Activated CD4-positive, alpha-beta T cell treated with anti-CD3 and anti-CD28 coated beads, Interleukin-2, amount 50 U/mL, for 16 hours (primary cell): ENCODE measurements around the gene PITX1.

ENCODE experiments used
- DNase-seq: peaks from one replicate; pipeline ENCODE4 v3.0.0-alpha.2; 2020

Gene PITX1

GRCh38 chr5:135061001-135061400 lies 27.0 kb upstream of the PITX1 start:
- no peak for DNase-seq

GRCh38 chr5:135060021-135060420 lies 26.0 kb upstream of the PITX1 start:
- no peak for DNase-seq

DNA sequence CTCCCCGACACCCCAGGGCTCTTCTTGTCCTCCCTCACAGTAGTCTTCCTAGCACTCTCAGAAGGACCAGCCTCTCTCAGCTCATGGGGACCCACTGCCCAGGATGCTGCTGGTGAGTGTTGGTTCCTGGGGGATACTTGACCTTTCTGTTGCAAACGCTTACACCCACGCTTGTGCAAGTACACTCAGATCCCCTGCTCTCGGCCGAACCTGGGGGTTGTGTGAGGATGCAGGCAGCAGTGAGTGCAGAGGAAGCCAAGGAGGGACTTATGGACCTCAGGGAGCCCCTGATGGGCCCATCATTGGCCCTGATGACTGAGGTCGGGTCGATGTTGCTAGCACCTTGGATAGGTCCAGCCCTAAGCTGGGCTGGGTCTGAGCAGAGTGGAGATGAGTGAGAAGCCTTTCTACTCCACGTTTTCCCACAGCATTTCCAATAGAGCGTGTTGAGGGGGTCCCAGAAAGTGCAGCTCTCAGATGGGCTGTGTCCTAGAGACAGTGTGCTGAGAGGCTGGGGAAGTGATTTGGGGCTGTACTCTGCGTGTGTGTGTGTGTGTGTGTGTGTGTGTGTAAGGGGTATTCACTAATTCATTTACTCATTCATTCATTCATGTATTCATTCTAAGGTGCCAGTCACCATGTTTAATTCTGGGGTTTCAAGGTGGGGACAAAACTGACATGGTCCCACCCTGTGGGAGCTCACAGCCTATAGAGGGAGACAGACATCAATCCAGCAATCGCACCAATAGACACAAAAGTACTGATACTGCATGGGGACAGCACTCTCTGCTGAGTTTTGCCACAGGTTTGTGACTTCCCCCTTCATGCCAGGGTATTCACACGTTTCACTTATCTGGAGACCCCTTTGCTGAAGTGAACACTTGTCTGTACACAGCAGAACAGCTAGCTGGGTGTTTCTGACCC lies 25.2 kb upstream of the PITX1 start:
- no peak for DNase-seq

DNA sequence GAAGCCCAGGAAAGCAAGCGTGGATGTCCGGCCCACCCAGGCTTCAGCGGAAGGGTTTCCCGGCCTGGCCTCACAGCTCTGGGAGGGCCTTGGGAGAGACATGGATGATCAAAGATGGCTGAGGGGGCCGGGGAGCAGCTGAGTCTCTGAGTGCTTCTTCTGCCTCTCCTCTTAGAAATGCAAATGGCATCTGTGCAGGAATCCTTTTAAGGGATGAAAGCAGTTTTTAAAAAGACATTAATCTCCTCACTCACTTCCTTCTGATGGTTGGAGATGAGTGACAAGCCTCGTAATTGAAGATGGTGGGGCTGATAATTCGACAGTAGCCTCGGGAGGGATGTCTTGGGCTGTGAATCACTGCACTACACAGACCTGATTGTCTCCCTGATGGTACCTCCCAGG lies 24.3 kb upstream of the PITX1 start:
- no peak for DNase-seq

DNA sequence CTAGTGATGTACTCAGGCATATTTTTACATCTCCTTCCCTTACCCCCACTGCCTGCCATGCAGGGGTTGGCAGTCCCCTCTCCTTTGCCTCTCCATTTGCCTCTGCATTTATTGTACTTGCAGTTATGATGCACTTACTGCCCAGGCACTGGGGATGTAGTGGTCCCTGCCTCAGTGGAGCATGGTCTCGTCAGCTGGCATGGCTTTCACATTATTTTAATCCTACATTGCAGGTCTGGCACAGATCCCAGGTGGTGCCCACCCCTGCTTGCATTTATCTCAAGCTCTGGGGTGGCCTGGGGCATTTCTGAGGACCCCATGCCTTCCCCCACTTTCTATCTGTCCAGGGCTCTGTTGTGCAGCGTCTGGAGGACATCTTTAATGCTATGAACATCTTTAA lies 23.2 kb upstream of the PITX1 start:
- no peak for DNase-seq

DNA sequence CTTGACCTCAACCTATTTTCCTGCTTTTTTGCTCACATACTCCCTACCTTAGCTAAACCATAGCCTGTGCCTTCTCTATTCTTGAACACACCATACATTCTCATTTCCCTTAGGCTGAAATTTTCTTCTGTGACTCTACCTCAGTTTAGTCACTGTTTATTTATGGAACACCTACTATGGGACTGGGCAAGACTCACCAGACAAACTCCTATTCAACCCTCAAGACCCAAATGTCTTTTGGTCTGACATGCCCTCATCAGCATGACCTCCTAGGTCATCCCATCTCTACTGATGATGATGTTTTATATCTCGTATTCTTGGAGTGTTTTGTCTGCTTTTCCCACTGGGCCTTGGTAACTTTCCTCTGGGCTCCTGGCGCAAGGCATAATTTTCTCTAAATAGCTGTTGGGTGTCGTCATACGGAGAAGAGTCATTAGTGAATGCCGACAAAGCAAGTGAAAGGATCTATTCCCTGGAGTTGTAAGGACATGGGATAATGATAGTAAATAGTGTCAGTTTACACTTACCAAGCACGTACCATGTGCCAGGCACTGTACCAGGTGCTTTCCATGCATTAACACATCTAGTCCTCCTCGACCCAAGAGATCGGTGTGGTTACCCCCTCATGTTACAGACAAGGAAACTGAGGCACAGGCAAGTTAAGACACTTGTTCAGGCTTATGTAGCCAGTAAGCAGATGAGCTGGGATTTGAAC lies 22.4 kb upstream of the PITX1 start:
- no peak for DNase-seq

GRCh38 chr5:135055396-135055795 lies 21.4 kb upstream of the PITX1 start:
- no peak for DNase-seq

DNA sequence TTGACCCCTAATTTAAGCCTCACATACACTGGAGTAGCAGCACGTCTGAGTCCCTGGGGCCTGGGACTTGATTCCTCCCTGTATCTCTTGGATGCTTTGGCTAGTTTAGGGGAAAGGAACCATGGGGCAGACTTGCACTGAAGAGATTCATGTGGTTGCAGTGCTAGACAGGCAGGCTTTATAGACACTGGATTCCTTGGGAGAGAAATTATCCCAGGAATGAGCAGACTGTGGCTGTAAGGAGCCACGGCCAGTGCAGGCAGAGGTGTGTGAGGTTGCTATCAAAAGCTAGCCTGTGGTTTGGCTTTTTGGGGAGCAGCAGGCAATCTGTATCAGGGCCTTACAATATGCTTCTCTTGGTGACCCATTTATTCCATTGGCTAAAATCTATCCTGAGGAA lies 20.5 kb upstream of the PITX1 start:
- no peak for DNase-seq

- DNase-seq, result no peak
Observed at GRCh38 chr5:135053989-135054388, 20.0 kb upstream of the PITX1 start.

- no peak for DNase-seq
Observed at GRCh38 chr5:135053278-135053677, 19.2 kb upstream of the PITX1 start.

GRCh38 chr5:135052511-135053145 lies 18.6 kb upstream of the PITX1 start:
- no peak for DNase-seq

- no peak for DNase-seq
Observed at GRCh38 chr5:135051872-135052271, 17.8 kb upstream of the PITX1 start.

GRCh38 chr5:135051399-135051798 lies 17.4 kb upstream of the PITX1 start:
- no peak for DNase-seq

- no peak for DNase-seq
Observed at GRCh38 chr5:135050244-135050767, 16.3 kb upstream of the PITX1 start.

DNA sequence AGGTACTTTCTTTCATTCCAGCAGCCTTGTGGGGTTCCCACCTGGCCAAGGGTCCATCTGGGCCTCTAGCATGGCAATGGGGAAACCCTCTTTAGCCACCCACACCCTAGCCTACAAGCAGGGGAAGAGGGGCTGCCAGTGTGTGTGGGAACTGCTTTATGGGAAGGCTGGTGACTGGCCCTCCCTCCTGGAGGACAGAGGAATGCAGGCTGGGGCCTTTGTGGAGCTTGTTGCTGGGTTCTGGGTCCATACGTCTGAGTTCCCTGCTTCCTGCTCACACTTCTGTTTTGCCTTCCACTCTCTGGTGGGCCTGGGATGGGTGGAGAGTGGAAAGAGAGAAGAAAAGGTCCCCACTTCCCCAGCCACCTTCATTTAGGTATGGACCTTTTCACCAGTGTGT lies 14.9 kb upstream of the PITX1 start:
- no peak for DNase-seq

DNA sequence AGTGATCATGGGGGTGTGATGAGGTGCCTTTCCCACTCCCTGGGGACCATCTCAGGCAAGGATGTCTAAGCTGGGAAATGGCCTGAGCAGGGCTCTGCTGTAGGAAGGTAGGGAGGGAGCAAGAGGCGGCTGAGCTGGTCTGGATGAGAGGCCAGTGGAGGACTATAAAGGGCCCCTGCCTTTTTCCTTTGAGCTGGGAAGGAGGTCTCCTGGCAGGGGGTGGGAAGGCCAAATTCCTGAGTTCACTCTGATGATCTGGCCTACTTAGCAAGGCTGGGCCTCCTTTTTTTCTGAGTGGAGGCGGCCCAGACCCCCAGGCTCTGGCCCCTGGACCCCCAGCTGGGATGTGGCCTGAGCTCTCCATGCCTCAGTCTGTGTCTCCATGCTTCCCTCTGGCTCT lies 14.3 kb upstream of the PITX1 start:
- DNase-seq, result no peak

GRCh38 chr5:135047347-135047695 lies 13.3 kb upstream of the PITX1 start:
- no peak for DNase-seq

DNA sequence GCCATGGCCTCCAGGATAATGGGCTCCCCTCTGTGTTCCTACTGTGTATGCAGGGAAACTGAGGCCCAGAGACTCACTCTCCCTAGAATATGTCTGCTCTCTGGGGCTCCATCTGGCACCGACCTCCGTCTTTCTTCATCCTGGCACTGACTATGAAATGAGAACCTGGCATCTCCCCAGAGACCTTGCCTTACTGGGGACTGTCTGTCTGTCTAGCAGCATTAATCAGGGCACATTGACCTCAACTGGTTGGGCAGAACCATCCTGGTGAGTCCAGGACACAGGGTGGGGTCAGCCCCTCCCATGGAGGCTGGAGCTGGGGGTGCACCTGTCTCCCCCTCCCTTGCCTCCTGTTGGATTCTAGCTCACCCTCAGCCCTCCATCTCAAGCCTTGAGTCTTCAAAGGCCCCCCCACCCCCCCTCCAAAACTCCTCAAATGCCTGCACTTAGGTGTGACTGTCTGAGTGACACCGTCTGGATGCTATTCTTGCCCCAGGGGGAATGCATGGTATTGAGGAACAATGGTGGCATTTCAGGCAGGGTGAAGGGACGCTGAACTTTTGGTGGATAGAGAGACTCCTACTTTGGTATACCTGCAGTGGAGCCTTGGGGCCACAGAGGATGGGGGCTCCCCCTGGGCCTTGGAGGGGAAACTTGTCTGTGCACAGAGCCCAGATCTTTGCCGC lies 12.8 kb upstream of the PITX1 start:
- no peak for DNase-seq

GRCh38 chr5:135045488-135045887 lies 11.5 kb upstream of the PITX1 start:
- no peak for DNase-seq

DNA sequence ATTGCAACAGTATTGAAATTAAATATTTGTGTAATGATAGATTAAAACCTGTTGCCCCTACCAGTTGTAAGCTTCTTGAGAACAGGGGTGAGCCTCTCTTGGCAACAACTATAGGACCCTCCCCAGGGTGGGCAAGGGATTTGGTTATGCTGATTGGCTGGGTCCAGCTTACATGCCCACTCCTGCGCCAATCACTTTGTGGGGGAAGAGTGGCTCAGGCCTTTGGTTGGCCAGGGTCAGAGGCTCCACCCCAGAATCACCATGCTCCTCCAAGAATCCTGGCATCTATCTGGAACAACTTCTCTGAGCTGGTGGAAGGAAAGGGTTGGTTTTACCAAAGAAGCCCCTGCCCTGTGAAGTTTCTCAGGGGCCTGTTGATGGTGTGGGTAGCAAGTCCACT lies 8.6 kb upstream of the PITX1 start:
- DNase-seq, result no peak

- no peak for DNase-seq
Observed at GRCh38 chr5:135041726-135042125, 7.7 kb upstream of the PITX1 start.

- DNase-seq, result no peak
Observed at GRCh38 chr5:135041145-135041587, 7.1 kb upstream of the PITX1 start.
